HG03521 (cell line): ENCODE measurements around the gene DHRSX.
"Not testable (repeated sequence)": the region's sequence is repeated elsewhere in the genome, so short reads cannot be mapped to it uniquely, and the experiment has no call there.

Source experiments
- ATAC-seq: cut with Tn5 transposase; IDR thresholded peaks from one replicate; pipeline ENCODE4 v1.9.1; 2021; ENCODE audit warnings: mild to moderate bottlenecking, moderate library complexity; ENCODE audit not compliant: unreplicated experiment

The DHRSX gene

GRCh38 chrX:2457289-2458133, 43.3 kb downstream of the DHRSX start:
- no peak for ATAC-seq

GRCh38 chrX:2456091-2456490, 44.7 kb downstream of the DHRSX start:
- ATAC-seq, result not testable (repeated sequence)

- not testable (repeated sequence) for ATAC-seq
These were observed 46.2 kb downstream of the DHRSX start for GRCh38 chrX:2454620-2455019.

GRCh38 chrX:2452799-2453198, 48.0 kb downstream of the DHRSX start:
- ATAC-seq, result no peak

GRCh38 chrX:2452317-2452784, 48.4 kb downstream of the DHRSX start:
- no peak for ATAC-seq

- ATAC-seq, result no peak
These were observed 49.1 kb downstream of the DHRSX start for GRCh38 chrX:2451501-2452316.

- ATAC-seq, result no peak
These were observed 50.1 kb downstream of the DHRSX start for GRCh38 chrX:2450681-2451080.

- ATAC-seq, result no peak
These were observed 51.5 kb downstream of the DHRSX start for GRCh38 chrX:2449135-2449886.

GRCh38 chrX:2447484-2447883, 53.3 kb downstream of the DHRSX start:
- no peak for ATAC-seq

- no peak for ATAC-seq
These were observed 54.0 kb downstream of the DHRSX start for GRCh38 chrX:2446815-2447214.

GRCh38 chrX:2445662-2446623, 54.8 kb downstream of the DHRSX start:
- no peak for ATAC-seq

- no peak for ATAC-seq
These were observed 58.1 kb downstream of the DHRSX start for GRCh38 chrX:2442694-2443093.

GRCh38 chrX:2441466-2441865, 59.3 kb downstream of the DHRSX start:
- no peak for ATAC-seq

GRCh38 chrX:2439613-2440012, 61.2 kb downstream of the DHRSX start:
- no peak for ATAC-seq

GRCh38 chrX:2435465-2435864, 65.3 kb downstream of the DHRSX start:
- no peak for ATAC-seq

- ATAC-seq, result no peak
These were observed 66.3 kb downstream of the DHRSX start for GRCh38 chrX:2434270-2435163.

- ATAC-seq, result no peak
These were observed 68.4 kb downstream of the DHRSX start for GRCh38 chrX:2432298-2432863.

- no peak for ATAC-seq
These were observed 70.4 kb downstream of the DHRSX start for GRCh38 chrX:2430265-2430825.
